ENCODE measurements around the gene KLHDC7B. TPM values are rescaled to one million over a fixed set of nuclear protein-coding genes. Genes with fewer than 3 reads are reported as not detected.

Gene KLHDC7B
- total RNA-seq, 2 experiments from 2014 or later: 5.8 to 6.8 TPM

DNA sequence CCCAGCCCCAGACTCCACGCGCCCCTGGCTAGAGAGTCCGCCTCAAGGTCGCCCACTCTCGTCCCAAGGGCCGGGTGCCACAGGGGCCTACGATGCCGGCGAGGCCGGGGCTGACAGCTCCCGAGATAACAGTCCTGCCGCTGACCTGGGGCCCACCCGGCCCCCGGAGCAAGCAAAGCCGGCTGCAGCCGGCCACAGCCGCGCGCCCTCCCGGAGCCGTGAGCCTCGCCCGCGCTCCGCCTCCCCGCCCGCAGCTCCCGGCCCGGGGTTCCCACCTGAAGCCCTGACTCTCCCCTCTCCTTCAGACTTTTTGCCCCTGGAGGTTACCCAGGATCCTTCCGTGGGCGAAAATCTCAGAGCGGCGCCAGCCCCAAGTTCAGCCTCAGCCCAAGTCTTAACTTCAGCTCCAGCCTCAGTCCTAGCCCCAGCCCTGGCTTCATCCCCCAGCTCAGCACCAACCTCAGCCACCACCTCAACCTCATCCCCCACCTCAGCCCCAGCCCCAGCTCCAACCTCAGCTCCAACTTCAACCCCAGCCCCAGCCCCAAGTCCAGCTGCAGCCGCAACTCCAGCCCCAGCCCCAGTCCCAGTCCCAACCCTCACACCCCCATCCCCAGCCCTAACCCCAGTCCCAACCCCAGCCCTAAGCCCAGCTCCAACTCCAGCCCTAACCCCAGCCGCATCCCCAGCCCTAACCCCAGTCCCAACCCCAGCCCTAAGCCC is 1.7 kb downstream of the KLHDC7B start:
- intact Hi-C loops (cut with micrococcal nuclease): no loop called here
- H3K4me1 Mint-ChIP-seq (ENCODE audit: low read depth): peaks cover 40% of the 10 kb centered on the region
- no peaks in the 10 kb centered on the region for H3K9me3 Mint-ChIP-seq
- DNase-seq (peak; percentile 31), ATAC-seq (no peak)
- H3K27me3 Mint-ChIP-seq: no peaks in the 10 kb centered on the region
- peak overlapping the region; percentile 77 for H3K27ac Mint-ChIP-seq
- H3K4me3 Mint-ChIP-seq: peak overlapping the region; percentile 57
- ChIA-PET POLR2A (interaction anchor here (0.8 to 5.7 kb wide), 13 partner anchors 8 to 80 kb away, joined by 3 to 43 read pairs (median 6); partner anchors contain the start of genes CHKB, SCO2, SYCE3 and TYMP), CTCF (interaction anchor here (1.0 to 4.6 kb wide), 9 partner anchors 8 to 271 kb away, joined by 3 to 32 read pairs (median 9); partner anchors contain the start of genes SCO2, SYCE3 and TYMP)
- H3K36me3 Mint-ChIP-seq (ENCODE audit: low read depth): no peaks in the 10 kb centered on the region
- TF ChIP-seq, protein P1, sequence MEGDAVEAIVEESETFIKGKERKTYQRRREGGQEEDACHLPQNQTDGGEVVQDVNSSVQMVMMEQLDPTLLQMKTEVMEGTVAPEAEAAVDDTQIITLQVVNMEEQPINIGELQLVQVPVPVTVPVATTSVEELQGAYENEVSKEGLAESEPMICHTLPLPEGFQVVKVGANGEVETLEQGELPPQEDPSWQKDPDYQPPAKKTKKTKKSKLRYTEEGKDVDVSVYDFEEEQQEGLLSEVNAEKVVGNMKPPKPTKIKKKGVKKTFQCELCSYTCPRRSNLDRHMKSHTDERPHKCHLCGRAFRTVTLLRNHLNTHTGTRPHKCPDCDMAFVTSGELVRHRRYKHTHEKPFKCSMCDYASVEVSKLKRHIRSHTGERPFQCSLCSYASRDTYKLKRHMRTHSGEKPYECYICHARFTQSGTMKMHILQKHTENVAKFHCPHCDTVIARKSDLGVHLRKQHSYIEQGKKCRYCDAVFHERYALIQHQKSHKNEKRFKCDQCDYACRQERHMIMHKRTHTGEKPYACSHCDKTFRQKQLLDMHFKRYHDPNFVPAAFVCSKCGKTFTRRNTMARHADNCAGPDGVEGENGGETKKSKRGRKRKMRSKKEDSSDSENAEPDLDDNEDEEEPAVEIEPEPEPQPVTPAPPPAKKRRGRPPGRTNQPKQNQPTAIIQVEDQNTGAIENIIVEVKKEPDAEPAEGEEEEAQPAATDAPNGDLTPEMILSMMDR (IDR thresholded peaks at IDR 0.05): no peak

DNA sequence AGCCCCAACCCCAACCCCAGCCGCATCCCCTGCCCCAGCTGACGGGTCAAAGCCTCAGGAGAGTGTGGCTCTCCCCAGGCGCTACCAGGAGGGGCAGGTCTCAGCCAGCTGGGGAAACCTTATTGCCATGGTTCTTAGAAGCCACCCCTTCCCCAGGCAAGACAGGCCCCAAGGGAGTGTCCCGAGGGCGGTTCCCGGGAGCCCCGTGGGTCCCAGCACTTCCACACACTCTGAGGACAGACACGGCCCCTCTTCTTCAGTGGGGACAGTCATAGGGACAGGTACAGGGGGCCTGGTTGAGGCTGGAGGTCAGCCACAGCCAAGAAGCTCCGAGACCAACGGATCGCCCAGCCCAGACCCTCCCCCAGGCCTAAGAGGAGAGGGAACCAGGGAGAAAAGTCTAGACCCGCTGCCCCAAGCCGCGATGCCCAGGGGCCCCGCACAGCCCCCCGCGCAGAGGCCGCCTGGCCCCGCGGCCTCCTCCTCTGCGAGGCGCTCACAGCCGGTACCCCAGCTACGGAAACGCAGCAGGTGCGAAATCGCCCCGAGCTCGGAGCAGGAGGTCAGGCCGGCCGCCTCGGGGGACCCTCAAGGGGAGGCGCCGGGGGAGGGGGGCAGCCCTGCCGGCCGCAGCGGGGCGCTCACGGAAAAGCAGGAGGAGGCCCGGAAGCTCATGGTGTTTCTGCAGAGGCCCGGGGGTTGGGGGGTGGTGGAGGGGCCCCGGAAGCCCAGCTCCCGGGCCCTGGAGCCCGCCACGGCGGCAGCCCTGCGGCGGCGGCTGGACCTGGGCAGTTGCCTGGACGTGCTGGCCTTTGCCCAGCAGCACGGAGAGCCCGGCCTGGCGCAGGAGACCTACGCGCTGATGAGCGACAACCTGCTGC is 2.6 kb downstream of the KLHDC7B start:
- Mint-ChIP-seq H3K4me1 (ENCODE audit: low read depth) (peaks cover 37% of the 10 kb centered on the region), H3K9me3 (no peaks in the 10 kb centered on the region), H3K27me3 (no peaks in the 10 kb centered on the region), H3K4me3 (peak overlapping the region; percentile 68), H3K27ac (peak overlapping the region; percentile 86), H3K36me3 (ENCODE audit: low read depth) (no peaks in the 10 kb centered on the region)
- TF ChIP-seq, protein P1 (IDR thresholded peaks at IDR 0.05): peak; percentile 35
- peak; percentile 46 for ATAC-seq
- POLR2A ChIA-PET: interaction anchor here (0.8 to 5.7 kb wide), 14 partner anchors 9 to 79 kb away, joined by 3 to 43 read pairs (median 6); partner anchors contain the start of genes CHKB, SCO2, SYCE3 and TYMP
- DNase-seq: peak; percentile 76
- CTCF ChIA-PET: interaction anchor here (0.7 to 4.6 kb wide), 11 partner anchors 9 to 272 kb away, joined by 3 to 32 read pairs (median 9); partner anchors contain the start of genes SCO2, SYCE3 and TYMP
- intact Hi-C loops (cut with micrococcal nuclease): no loop called here

DNA sequence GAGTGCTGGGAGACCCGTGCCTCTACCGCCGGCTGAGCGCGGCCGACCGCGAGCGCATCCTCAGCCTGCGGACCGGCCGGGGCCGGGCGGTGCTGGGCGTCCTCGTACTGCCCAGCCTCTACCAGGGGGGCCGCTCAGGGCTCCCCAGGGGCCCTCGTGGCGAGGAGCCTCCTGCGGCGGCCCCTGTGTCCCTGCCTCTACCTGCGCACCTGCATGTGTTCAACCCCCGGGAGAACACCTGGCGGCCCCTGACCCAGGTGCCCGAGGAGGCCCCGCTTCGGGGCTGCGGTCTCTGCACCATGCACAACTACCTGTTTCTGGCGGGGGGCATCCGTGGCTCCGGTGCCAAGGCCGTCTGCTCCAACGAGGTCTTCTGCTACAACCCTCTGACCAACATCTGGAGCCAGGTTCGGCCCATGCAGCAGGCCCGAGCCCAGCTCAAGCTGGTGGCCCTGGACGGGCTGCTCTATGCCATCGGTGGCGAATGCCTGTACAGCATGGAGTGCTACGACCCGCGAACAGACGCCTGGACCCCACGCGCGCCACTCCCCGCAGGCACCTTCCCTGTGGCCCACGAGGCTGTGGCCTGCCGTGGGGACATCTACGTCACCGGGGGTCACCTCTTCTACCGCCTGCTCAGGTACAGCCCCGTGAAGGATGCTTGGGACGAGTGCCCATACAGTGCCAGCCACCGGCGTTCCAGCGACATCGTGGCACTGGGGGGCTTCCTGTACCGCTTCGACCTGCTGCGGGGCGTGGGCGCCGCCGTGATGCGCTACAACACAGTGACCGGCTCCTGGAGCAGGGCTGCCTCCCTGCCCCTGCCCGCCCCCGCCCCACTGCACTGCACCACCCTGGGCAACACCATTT is 3.5 kb downstream of the KLHDC7B start:
- Mint-ChIP-seq H3K9me3 (no peaks in the 10 kb centered on the region), H3K27ac (peak overlapping the region; percentile 81), H3K4me1 (ENCODE audit: low read depth) (peaks cover 37% of the 10 kb centered on the region), H3K27me3 (no peaks in the 10 kb centered on the region), H3K4me3 (peak overlapping the region; percentile 80), H3K36me3 (ENCODE audit: low read depth) (no peaks in the 10 kb centered on the region)
- POLR2A ChIA-PET: interaction anchor here (0.6 to 5.7 kb wide), 12 partner anchors 10 to 72 kb away, joined by 3 to 43 read pairs (median 6); partner anchors contain the start of genes SCO2, SYCE3 and TYMP
- TF ChIP-seq, protein P1 (IDR thresholded peaks at IDR 0.05): no peak
- ATAC-seq (no peak), DNase-seq (no peak)
- CTCF ChIA-PET: interaction anchor here (0.7 to 4.6 kb wide), 11 partner anchors 9 to 72 kb away, joined by 3 to 32 read pairs (median 12); partner anchors contain the start of genes SCO2, SYCE3 and TYMP
- intact Hi-C loops (cut with micrococcal nuclease): no loop called here

DNA sequence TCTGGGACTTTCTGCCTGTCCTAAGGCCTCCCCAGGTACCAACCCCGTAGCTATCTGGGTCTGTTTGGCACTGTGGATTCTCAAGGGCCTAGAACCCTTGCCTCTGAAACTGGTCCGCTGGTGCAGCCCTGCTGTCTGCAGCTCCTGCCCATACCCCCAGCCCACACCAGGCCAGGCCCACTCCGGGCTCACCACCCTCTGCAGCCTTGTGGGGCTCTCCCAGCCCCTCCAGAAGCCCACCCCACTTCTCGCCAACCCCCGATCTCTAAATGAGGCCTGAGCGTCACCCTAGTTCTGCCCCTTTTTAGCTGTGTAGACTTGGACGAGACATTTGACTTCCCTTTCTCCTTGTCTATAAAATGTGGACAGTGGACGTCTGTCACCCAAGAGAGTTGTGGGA is 4.7 kb downstream of the KLHDC7B start:
- TF ChIP-seq, protein P1 (IDR thresholded peaks at IDR 0.05): no peak
- ATAC-seq (no peak), DNase-seq (no peak)
- CTCF ChIA-PET: interaction anchor here (1.0 to 3.0 kb wide), 4 partner anchors 8 to 70 kb away, joined by 4 to 17 read pairs (median 13); partner anchors contain the start of genes SCO2 and SYCE3
- Mint-ChIP-seq H3K4me1 (ENCODE audit: low read depth) (peaks cover 25% of the 10 kb centered on the region), H3K4me3 (peak overlapping the region; percentile 80), H3K9me3 (no peaks in the 10 kb centered on the region), H3K27ac (peak overlapping the region; percentile 75), H3K36me3 (ENCODE audit: low read depth) (no peaks in the 10 kb centered on the region), H3K27me3 (no peaks in the 10 kb centered on the region)
- POLR2A ChIA-PET: interaction anchor here (0.9 to 5.7 kb wide), 8 partner anchors 9 to 77 kb away, joined by 3 to 43 read pairs (median 4); partner anchors contain the start of genes ARSA, CHKB, SCO2 and SYCE3
- intact Hi-C loops (cut with micrococcal nuclease): no loop called here

Data from activated CD8-positive, alpha-beta T cell treated with anti-CD3 and anti-CD28 coated beads for 36 hours (primary cell).